ENCODE results near the gene GLP2R.

DNA sequence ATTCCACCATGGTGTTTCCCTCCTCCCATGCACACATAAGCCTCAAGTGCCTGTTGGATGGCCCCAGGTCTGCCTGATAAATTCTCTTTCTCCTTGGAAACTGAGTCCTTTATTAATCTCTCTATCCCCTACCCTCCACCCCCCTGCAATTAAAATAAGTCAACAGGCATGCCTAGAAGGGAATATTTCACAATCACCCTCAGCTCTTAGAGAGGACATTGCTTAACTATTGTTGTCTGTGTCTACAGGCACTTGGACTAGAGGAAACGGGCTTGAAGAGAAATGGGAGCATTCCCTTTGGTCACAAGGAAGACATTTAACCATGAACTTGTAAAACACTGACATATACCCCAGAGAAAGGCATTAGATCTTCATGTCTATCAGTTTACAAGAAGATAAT, 39.9 kb downstream of the GLP2R start:
- TF ChIP-seq EZH2 (IDR thresholded peaks at IDR 0.05; ENCODE audit: insufficient read depth, poor library complexity, severe bottlenecking) (no peak), EZH2phosphoT487 (IDR thresholded peaks at IDR 0.05; ENCODE audit: insufficient read depth, low read depth) (no peak)

All from GM23248 (cell line).